MM.1S (cell line): ENCODE measurements around the gene SMG7.

Experiments
- DNase-seq: peaks from one replicate; pipeline ENCODE4 v3.0.0-alpha.2; 2015
- H2AFZ ChIP-seq: fragments of 300-600 bp; sonication (generic); 2 replicates; pipeline ENCODE4 v1.6.0; 2016; ENCODE audit warnings: antibody characterized with exemption, low read length
- H3F3A ChIP-seq: fragments of 300-600 bp; sonication (generic); 2 replicates; pipeline ENCODE4 v1.6.1; 2016; ENCODE audit warnings: mild to moderate bottlenecking, antibody characterized with exemption, low read length, moderate library complexity, mixed read lengths; ENCODE audit not compliant: insufficient read depth
- H3K27ac ChIP-seq: fragments of 300-600 bp; sonication (generic); 2 replicates; pipeline ENCODE4 v1.5.1; 2016; ENCODE audit warnings: mild to moderate bottlenecking, low read length
- H3K27me3 ChIP-seq: fragments of 300-600 bp; sonication (generic); replicated peaks from 2 replicates; pipeline ENCODE4 v1.6.0; 2016; ENCODE audit warnings: low read length; ENCODE audit not compliant: insufficient read depth
- H3K36me3 ChIP-seq: fragments of 300-600 bp; sonication (generic); replicated peaks from 2 replicates; pipeline ENCODE4 v1.6.1; 2016; ENCODE audit warnings: mild to moderate bottlenecking, low read length, mixed read lengths; ENCODE audit not compliant: insufficient read depth
- H3K4me1 ChIP-seq: fragments of 300-600 bp; sonication (generic); 2 replicates; pipeline ENCODE4 v1.6.1; 2016; ENCODE audit warnings: low read length, mixed read lengths
- H3K4me2 ChIP-seq: fragments of 300-600 bp; sonication (generic); 2 replicates; pipeline ENCODE4 v1.6.0; 2016; ENCODE audit warnings: low read depth, low read length
- H3K4me3 ChIP-seq: fragments of 300-600 bp; sonication (generic); 2 replicates; pipeline ENCODE4 v1.5.1; 2016; ENCODE audit warnings: low read length, mixed read lengths
- H3K79me2 ChIP-seq: fragments of 300-600 bp; sonication (generic); 2 replicates; pipeline ENCODE4 v1.6.1; 2016; ENCODE audit warnings: mixed run types, low read length, mixed read lengths
- H3K9ac ChIP-seq: fragments of 300-600 bp; sonication (generic); 2 replicates; pipeline ENCODE4 v1.6.1; 2016; ENCODE audit warnings: low read length, mixed read lengths
- H3K9me2 ChIP-seq: fragments of 300-600 bp; sonication (generic); replicated peaks from 2 replicates; pipeline ENCODE4 v1.6.1; 2016; ENCODE audit warnings: mild to moderate bottlenecking, low read length, mixed read lengths; ENCODE audit not compliant: insufficient read depth
- H3K9me3 ChIP-seq: fragments of 300-600 bp; sonication (generic); replicated peaks from 2 replicates; pipeline ENCODE4 v1.6.1; 2016; ENCODE audit warnings: mild to moderate bottlenecking, low read length, mixed read lengths; ENCODE audit not compliant: insufficient read depth
- H4K20me1 ChIP-seq: fragments of 300-600 bp; sonication (generic); 2 replicates; pipeline ENCODE4 v1.6.1; 2016; ENCODE audit warnings: mild to moderate bottlenecking, low read length, moderate library complexity, mixed read lengths; ENCODE audit not compliant: insufficient read depth
- CTCF ChIP-seq: fragments of 300-600 bp; sonication (generic); IDR thresholded peaks from 2 replicates; pipeline ENCODE4 v1.5.1; 2016; ENCODE audit warnings: antibody characterized with exemption, low read length, mixed read lengths
- EZH2 ChIP-seq: fragments of 300-600 bp; sonication (generic); optimal IDR thresholded peaks from 2 replicates; pipeline ENCODE3; 2017; ENCODE audit warnings: low read depth, mild to moderate bottlenecking, antibody characterized with exemption, low read length, mixed read lengths
- EZH2phosphoT487 ChIP-seq: fragments of 300-600 bp; sonication (generic); IDR thresholded peaks from 2 replicates; pipeline ENCODE4 v1.6.1; 2018; ENCODE audit warnings: antibody characterized with exemption, low read length

Gene SMG7

DNA sequence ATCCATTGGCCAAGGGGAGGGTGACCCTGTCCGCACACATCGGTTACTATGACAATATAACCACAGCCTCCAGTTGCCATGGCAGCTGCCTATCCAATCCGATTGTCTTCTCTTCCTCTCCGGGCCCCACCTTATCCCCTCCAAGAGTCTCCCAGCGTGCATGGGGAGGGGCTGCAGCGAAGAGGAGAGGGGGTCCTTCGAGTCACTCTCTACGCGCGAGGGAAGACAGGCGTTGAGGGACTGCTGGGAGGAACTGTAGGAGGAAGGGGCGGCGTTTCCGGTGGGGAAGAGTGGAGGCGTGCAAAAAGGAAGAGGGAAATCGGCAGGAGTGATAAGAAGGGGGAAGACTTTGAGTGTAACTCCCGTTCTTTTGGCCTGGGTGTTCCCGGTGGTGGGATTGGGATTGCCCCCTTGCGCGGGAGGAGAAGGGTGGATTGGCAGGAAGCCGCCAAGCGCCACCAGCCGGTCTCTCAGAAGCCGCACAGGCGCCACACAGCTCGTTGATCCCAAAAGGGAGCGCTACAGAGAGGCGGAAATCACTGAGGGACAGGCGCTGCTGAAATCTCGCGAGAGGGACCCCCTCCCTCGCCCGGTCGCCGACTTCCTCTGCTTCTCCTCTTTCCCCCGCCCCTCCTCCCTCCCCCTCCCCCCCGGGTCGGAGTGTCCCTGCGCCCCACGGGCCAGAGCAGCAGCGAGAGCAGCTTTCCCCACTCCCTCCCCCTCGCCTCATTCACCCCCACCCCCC lies 384 bp upstream of the SMG7 start:
- DNase-seq, result peak; percentile 94
- Histone ChIP-seq H3K9me2 (no peaks in the 10 kb centered on the region), H3K4me3 (peak overlapping the region; percentile 79), H3F3A (peaks cover 32% of the 10 kb centered on the region), H3K79me2 (peaks cover 47% of the 10 kb centered on the region), H3K4me2 (peak overlapping the region; percentile 87), H3K9ac (peak overlapping the region; percentile 97), H3K4me1 (peaks cover 35% of the 10 kb centered on the region), H3K36me3 (no peaks in the 10 kb centered on the region), H2AFZ (peak overlapping the region; percentile 78), H3K27me3 (no peaks in the 10 kb centered on the region), H3K27ac (peak overlapping the region; percentile 89), H4K20me1 (no peaks in the 10 kb centered on the region), H3K9me3 (no peaks in the 10 kb centered on the region)
- TF ChIP-seq EZH2 (no peak), CTCF (no peak), EZH2phosphoT487 (no peak)

DNA sequence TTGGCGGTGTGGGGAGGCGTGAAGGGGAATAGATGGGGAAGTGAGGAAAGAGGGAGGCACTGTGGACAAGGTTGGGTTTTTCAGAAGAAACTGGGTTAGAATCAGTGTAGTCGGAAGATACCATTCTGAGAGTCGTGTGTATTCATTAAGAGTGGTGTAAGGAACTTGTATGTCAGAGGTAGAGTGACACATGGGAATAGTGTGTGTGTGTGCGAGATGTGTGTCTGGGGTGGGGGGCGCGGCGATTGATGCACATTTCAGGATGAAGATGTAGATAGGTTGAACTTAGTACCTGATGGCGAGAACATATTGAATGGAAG lies 878 bp downstream of the SMG7 start:
- H3K4me1 ChIP-seq, result peaks cover 47% of the 10 kb centered on the region
- H2AFZ ChIP-seq, result peak overlapping the region; percentile 75
- no peak for DNase-seq
- H3K9me2 ChIP-seq, result no peaks in the 10 kb centered on the region
- no peak for TF ChIP-seq EZH2
- TF ChIP-seq CTCF, result no peak
- TF ChIP-seq EZH2phosphoT487, result no peak
- H3K36me3 ChIP-seq, result no peaks in the 10 kb centered on the region
- H3K27me3 ChIP-seq, result no peaks in the 10 kb centered on the region
- no peaks in the 10 kb centered on the region for H4K20me1 ChIP-seq
- H3F3A ChIP-seq, result peaks cover 42% of the 10 kb centered on the region
- H3K9ac ChIP-seq, result peak overlapping the region; percentile 97; the same call in 1 of the 2 replicates
- peak overlapping the region; percentile 79 for H3K4me3 ChIP-seq
- peaks cover 59% of the 10 kb centered on the region for H3K79me2 ChIP-seq
- no peaks in the 10 kb centered on the region for H3K9me3 ChIP-seq
- peak overlapping the region; percentile 79 for H3K4me2 ChIP-seq
- H3K27ac ChIP-seq, result peak overlapping the region; percentile 89; the same call in 1 of the 2 replicates

DNA sequence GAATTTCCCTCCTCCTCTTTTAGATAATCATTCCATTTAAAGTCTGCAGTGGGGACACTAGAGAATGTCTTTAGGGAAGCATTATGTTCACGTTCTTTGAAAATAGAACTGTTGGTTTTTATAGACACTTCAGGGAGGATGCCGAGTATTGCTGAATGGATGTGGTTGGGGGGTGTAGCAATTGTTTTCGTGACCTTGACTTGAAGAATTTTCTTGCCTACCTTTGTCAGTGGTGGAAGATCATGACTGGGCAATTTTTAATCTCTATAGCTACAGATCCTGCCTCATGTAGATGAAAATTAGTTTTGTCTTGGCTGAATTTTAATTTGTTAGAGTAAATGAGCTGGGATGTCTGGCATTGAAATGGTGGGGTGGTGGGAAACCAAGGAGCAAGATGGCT lies 3.8 kb downstream of the SMG7 start:
- Histone ChIP-seq H3K4me3 (no peak overlapping the region), H3K9ac (no peak overlapping the region), H2AFZ (no peak overlapping the region), H3K36me3 (no peaks in the 10 kb centered on the region), H3F3A (peaks cover 51% of the 10 kb centered on the region), H3K27me3 (no peaks in the 10 kb centered on the region), H3K9me2 (no peaks in the 10 kb centered on the region), H3K4me2 (no peak overlapping the region), H4K20me1 (no peaks in the 10 kb centered on the region), H3K4me1 (peaks cover 71% of the 10 kb centered on the region), H3K27ac (no peak overlapping the region), H3K9me3 (no peaks in the 10 kb centered on the region), H3K79me2 (peaks cover 88% of the 10 kb centered on the region)
- no peak for DNase-seq
- TF ChIP-seq EZH2, result no peak
- no peak for TF ChIP-seq CTCF
- TF ChIP-seq EZH2phosphoT487, result no peak
